Measurements from ENCODE around the gene RTBDN.

The RTBDN gene

DNA sequence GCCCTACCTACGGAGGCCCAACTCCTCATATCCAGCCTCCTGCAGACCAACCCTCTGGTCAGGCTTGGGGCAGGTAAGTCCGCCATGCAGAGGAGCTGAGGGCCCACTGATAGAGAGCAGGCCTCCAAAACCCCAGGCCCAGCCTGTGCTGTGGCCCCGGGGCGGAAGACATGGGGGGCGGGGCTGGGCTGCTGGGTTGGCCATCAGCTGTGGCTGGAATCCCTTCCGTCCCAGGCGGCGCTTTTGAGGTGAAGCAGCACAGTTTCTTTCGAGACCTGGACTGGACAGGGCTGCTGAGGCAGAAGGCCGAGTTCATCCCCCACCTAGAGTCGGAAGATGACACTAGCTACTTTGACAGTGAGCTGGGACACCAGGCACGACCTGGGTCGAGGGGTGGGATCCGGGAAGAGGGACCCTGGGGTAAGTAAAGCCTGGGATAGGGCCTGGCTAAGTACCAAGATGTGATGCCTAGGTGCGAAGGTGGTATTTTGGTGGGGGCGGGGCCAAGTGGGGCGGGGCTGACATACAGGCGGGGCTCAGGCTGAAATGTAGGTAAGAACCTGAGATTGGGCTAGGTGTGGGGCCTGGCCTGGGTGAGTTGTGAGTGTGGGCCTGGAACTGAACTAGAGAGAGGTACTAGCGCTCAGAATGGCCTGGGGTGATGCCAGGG, 31.5 kb upstream of the RTBDN start:
- no peak for DNase-seq (ENCODE audit: low read depth in 2 of 2)
- TF ChIP-seq, protein P1, sequence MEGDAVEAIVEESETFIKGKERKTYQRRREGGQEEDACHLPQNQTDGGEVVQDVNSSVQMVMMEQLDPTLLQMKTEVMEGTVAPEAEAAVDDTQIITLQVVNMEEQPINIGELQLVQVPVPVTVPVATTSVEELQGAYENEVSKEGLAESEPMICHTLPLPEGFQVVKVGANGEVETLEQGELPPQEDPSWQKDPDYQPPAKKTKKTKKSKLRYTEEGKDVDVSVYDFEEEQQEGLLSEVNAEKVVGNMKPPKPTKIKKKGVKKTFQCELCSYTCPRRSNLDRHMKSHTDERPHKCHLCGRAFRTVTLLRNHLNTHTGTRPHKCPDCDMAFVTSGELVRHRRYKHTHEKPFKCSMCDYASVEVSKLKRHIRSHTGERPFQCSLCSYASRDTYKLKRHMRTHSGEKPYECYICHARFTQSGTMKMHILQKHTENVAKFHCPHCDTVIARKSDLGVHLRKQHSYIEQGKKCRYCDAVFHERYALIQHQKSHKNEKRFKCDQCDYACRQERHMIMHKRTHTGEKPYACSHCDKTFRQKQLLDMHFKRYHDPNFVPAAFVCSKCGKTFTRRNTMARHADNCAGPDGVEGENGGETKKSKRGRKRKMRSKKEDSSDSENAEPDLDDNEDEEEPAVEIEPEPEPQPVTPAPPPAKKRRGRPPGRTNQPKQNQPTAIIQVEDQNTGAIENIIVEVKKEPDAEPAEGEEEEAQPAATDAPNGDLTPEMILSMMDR (IDR thresholded peaks at IDR 0.05; ENCODE audit: low read depth, low read length) = no peak

GRCh38 chr19:12864721-12865715, 30.6 kb upstream of the RTBDN start:
- H3K4me3 ChIP-seq (replicated peaks in 1 of 2; ENCODE audit: low read depth in 2 of 2, low read length in 2 of 2) = no peak overlapping the region
- TF ChIP-seq, protein P1 (IDR thresholded peaks at IDR 0.05; ENCODE audit: low read depth, low read length) = no peak
- no peak for DNase-seq (ENCODE audit: low read depth in 2 of 2)

More for the DNA sequence above, 31.5 kb upstream of the RTBDN start:
- no peak overlapping the region for H3K4me3 ChIP-seq (replicated peaks in 1 of 2; ENCODE audit: low read depth in 2 of 2, low read length in 2 of 2)

- DNase-seq (ENCODE audit: low read depth in 2 of 2) = no peak
- TF ChIP-seq, protein P1 (IDR thresholded peaks at IDR 0.05; ENCODE audit: low read depth, low read length) = no peak
- no peak overlapping the region for H3K4me3 ChIP-seq (replicated peaks in 1 of 2; ENCODE audit: low read depth in 2 of 2, low read length in 2 of 2)
Observed at GRCh38 chr19:12864143-12864542, 29.8 kb upstream of the RTBDN start.

GRCh38 chr19:12859546-12859945, 25.2 kb upstream of the RTBDN start:
- no peak for DNase-seq (ENCODE audit: low read depth in 2 of 2)
- TF ChIP-seq, protein P1 (IDR thresholded peaks at IDR 0.05; ENCODE audit: low read depth, low read length) = no peak
- no peak overlapping the region for H3K4me3 ChIP-seq (replicated peaks in 1 of 2; ENCODE audit: low read depth in 2 of 2, low read length in 2 of 2)

DNA sequence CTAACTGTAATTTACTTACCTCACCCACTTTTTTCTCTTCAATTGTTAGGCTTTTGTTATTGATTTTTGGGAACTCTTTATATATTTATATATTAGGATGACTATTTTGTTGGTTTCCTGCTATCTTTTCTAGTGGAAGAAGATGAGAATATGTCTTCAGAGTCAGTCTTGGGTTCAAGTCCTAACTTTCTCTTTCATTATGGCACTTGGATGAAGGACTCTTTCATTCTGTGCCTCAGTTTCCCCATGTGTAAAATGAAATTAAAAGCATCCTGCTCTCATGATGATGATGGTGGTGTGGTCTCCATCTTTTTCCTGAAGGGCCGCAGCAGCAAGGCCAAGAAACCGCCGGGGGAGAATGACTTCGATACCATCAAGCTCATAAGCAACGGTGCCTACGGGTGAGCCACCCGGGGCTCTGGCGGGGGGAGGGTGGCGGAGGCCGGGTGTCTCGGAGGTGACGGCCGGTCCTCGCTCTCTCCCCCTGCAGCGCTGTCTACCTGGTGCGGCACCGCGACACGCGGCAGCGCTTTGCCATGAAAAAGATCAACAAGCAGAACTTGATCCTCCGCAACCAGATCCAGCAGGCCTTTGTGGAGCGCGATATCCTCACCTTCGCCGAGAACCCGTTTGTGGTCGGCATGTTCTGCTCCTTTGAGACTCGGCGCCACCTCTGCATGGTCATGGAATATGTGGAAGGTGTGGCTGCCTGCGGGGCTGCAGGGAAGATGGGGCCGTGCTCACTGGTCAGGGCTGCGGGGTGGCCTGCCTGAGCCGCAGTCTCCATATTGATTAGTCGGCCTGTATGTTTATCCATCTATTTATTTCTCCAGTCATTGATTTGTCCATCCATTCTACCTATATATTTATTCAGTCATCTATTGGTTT, 23.9 kb upstream of the RTBDN start:
- no peak overlapping the region for H3K4me3 ChIP-seq (replicated peaks in 1 of 2; ENCODE audit: low read depth in 2 of 2, low read length in 2 of 2)
- DNase-seq (ENCODE audit: low read depth in 2 of 2) = no peak

DNA sequence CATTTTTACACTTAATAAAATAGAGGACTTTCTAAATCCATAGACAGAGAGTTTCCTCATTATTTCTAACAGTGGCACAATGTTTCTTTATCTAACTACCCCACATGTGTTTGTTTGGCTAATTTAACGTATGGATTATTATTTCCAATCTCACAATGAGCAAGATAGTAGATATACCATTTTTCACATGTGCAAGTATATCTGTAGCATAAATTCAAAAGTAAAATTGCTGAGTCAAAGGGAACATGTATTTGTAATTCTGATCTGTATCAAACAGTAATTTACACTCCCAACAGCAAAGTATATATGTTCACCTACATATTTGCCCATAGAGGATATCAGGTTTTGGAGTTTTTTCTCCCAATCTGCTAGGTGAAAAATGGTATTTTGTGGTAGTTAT, 22.3 kb upstream of the RTBDN start:
- no peak for DNase-seq (ENCODE audit: low read depth in 2 of 2)
- no peak overlapping the region for H3K4me3 ChIP-seq (replicated peaks in 1 of 2; ENCODE audit: low read depth in 2 of 2, low read length in 2 of 2)
- TF ChIP-seq, protein P1 (IDR thresholded peaks at IDR 0.05; ENCODE audit: low read depth, low read length) = no peak

More for the DNA sequence above, 23.9 kb upstream of the RTBDN start:
- TF ChIP-seq, protein P1 (IDR thresholded peaks at IDR 0.05; ENCODE audit: low read depth, low read length) = no peak
